ENCODE results near the gene ZRANB1.

DNA sequence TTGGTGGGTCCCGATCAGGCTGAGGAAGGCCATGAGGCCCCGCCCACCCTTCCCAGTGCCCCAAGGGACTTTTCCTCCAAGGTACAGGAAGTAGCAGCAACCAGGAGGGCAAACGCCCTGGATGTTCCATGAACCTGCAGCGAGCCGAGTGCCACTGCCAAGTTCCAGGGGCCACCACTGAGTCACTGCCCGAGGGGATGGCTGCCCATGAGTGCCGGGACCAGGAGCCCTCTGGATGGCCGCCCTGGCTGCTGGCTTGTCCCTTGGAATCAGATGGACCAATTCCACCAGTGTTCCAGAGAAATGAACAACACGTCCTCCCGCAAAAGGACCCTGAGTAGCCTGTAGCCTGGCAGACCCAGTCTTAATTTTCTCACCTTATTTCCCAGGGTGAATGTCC is 74.2 kb downstream of the ZRANB1 start:
- TF ChIP-seq CTCF (IDR thresholded peaks at IDR 0.05) (no peak), POLR2A (IDR thresholded peaks at IDR 0.05) (no peak)

Measured in gastroesophageal sphincter (tissue), 3 donors.